Peyer's patch (tissue), 4 donors: Measurements from ENCODE around the gene RREB1.

Experiments
- CTCF ChIP-seq, 6 experiments: fragments of 450-650 bp in 4 of 6; fragments of 200-600 bp in 2 of 6; sonication (generic) in 1 of 6; IDR thresholded peaks; one replicate each; pipeline ENCODE4 v1.5.1; 2017 to 2019; ENCODE audit warnings: antibody characterized with exemption in 6 of 6, mild to moderate bottlenecking in 3 of 6, moderate library complexity in 1 of 6
- POLR2A ChIP-seq, 2 donors: fragments of 450-650 bp; IDR thresholded peaks; one replicate each; pipeline ENCODE4 v1.5.1; 2017; ENCODE audit warnings: antibody characterized with exemption in 2 of 2, mild to moderate bottlenecking in 2 of 2, moderate library complexity in 2 of 2

DNA sequence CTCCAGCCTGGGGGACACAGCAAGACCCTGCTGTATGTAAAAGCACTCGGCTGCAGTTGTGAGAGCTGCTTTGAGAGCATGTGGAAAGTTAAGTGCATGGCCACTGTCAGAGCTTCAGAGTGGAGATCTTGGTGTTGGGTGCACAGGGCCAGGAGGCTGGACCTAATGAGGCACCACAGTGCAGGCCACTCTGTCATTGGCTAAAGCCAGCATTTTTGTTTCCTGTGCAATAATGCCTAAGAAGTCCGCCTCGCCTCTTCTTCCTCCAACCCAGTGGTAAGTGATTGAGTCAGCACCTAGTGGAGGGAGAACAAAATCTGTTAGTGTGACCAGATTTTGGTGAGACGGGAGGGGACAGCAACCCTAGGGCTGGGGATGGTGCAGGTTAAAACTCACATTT is 144.6 kb downstream of the RREB1 start:
- no peak for TF ChIP-seq CTCF (IDR thresholded peaks at IDR 0.05)
- TF ChIP-seq POLR2A (IDR thresholded peaks at IDR 0.05): no peak
